ENCODE results near the gene EFCAB6.

DNA sequence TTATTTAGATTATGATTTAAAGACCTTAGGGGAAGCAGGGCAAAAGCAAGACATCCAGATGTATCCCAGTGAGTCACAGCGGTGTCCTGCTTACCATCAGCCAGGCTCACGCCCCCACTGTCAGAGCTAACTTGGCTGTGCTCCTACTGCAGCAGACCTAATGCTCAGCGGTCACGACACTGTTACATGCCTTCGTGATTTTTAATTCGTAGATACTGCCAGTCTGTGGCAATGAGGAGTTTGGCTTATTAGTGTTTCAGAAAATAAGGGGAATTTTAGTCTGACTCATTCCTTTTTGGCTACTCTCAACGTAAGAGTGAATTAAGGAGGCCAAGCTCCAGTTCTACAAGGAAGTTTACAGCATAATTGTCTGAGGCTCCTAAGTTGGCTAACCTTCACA, 22.7 kb downstream of the EFCAB6 start:
- TF ChIP-seq POLR2AphosphoS5 (IDR thresholded peaks at IDR 0.05; ENCODE audit: low read depth, low read length) (no peak), TAF1 (IDR thresholded peaks at IDR 0.05; ENCODE audit: low read depth, low read length) (no peak), POLR2A (IDR thresholded peaks at IDR 0.05; ENCODE audit: low read depth, low read length) (no peak), SPI1 (IDR thresholded peaks at IDR 0.05; ENCODE audit: low read depth, low read length) (no peak)

Data from GM12891 (cell line).